T-helper 9 cell (primary cell): ENCODE results near the gene TDP2.
"Not testable (repeated sequence)": the region's sequence is repeated elsewhere in the genome, so short reads cannot be mapped to it uniquely, and the experiment has no call there.

Source experiments
- DNase-seq: peaks from one replicate; pipeline ENCODE4 v3.0.0-alpha.2; 2020

Gene TDP2

DNA sequence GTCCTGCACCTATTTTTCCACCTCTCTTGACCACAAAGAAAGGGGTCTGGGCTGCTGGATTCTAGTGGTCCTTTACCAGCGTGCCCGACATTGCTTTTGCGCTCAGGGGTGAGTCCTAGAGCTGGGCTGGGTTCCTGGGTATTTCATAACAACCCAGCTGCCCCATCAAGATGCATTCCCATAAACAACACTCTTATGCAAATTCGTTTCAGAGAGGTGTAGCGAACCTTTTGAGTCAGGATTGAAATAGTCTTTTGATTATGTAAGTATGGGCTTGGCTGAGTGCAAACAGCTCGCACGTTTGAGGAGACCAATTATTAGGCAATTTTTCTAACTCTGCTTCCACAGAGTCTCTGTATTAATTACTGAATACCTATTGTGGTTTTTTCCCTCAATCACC, 13.9 kb upstream of the TDP2 start:
- no peak for DNase-seq

- DNase-seq, result not testable (repeated sequence)
Measured at GRCh38 chr6:24678792-24679352, 12.2 kb upstream of the TDP2 start.

GRCh38 chr6:24673625-24674024, 6.9 kb upstream of the TDP2 start:
- no peak for DNase-seq

DNA sequence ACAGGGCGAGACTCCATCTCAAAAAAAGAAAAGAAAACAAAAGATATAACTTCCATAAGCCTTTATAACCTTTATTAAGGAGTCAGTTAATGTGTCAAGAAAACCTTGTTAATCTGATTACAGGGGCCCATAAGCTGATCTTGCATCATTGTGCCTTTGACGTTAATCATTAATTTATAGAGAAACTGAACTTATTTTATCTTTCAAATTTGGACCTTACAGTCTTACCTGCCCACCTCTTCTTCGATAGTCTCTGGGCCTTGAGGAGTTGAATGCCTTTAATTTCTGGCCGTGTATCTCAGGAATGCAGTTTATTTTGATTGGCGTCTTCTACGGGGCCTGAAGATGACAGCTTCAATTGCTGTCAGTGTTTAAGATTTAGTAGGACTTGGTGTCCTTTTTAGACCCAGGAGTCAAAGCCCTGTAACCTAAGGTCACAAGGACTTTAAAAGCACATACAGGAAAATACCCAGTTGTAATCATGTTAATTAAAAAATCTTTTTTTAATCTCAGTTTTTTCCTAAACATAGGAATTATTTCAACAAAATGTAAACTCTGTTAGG, 6.0 kb upstream of the TDP2 start:
- no peak for DNase-seq

DNA sequence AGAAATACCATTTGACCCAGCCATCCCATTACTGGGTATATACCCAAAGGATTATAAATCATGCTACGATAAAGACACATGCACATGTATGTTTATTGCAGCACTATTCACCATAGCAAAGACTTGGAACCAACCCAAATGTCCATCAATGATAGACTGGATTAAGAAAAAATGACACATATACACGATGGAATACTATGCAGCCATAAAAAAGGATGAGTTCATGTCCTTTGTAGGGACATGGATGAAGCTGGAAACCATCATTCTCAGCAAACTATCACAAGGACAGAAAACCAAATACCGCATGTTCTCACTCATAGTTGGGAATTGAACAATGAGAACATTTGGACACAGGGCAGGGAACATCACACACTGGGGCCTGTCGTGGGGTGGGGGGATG, 4.4 kb upstream of the TDP2 start:
- DNase-seq, result not testable (repeated sequence)

- not testable (repeated sequence) for DNase-seq
Measured at GRCh38 chr6:24670492-24670891, 3.8 kb upstream of the TDP2 start.

DNA sequence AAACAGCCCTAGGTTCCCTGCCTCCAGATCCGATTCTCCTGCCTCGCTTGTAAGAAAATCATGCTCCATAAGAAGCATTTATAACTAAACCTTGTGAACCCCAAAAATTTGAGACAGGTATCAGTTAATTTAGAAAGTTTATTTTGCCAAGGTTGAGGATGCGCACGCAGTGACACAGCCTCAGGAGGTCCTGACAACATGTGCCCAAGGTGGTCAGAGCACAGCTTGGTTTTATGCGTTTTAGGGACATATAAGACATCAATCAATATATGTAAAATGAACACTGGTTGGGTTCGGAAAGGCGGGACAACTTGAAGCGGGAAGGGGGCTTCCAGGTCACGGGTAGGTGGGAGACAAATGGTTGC, 2.3 kb upstream of the TDP2 start:
- no peak for DNase-seq

DNA sequence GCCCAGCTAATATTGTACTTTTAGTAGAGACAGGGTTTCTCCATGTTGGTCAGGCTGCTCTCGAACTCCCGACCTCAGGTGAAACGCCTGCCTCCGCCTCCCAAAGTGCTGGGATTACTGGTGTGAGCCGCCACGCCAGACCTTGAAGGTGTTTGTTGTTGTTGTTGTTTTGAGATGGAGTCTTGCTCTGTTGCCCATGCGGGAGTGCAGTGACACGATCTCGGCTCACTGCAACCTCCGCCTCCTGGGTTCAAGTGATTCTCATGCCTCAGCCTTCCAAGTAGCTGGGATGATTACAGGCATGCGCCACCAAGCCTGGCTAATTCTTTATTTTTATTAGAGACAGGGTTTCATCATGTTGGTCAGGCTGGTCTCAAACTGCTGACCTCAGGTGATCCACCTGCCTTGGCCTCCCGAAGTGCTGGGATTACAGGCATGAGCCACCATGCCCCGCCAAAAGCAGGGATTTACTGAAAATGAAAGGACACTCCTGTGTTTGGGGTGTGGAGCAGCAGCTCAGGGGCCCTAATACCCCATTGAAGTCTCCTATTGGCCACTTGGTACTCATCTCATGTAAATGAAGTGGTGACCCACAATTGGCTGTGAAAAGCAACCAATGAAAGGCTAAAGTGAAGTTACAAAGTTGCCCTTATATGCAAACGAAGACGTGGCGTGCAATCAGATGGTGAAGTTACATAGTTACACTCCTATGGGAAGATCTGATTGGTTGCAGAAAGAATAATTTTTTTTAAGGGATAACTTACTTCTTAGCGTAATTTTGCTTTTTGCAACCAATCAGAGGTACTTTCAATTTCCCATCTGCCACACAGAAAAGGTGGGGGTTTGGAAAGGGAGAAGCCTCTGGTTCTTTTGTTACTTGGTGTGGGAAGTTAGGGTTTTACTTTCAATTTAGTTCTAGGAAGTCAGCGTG, 1.6 kb upstream of the TDP2 start:
- DNase-seq, result not testable (repeated sequence)

DNA sequence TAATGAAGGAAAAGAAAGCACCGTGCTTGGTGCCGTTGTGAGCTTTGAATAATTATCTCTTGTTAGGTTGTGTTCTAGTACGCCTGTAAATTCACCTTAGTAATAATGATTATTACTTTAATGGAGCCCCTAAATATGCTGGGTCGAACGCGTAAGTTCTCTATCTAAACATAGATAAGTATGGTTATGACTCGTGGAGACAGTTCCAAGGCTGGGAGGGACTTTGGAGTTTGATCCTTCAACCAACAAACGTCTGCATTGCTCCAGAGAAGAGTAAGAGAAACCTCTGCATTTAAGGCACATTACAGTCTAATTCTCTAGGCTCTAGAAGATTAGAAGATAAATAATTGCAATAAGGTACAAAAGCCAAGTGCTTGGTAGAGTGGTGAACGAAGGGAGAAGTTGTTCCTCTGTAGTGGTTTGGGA, 692 bp upstream of the TDP2 start:
- no peak for DNase-seq

GRCh38 chr6:24666097-24666640, 530 bp downstream of the TDP2 start:
- no peak for DNase-seq

GRCh38 chr6:24664046-24664987, 2.4 kb downstream of the TDP2 start:
- no peak for DNase-seq

- no peak for DNase-seq
Measured at GRCh38 chr6:24663189-24663588, 3.5 kb downstream of the TDP2 start.

DNA sequence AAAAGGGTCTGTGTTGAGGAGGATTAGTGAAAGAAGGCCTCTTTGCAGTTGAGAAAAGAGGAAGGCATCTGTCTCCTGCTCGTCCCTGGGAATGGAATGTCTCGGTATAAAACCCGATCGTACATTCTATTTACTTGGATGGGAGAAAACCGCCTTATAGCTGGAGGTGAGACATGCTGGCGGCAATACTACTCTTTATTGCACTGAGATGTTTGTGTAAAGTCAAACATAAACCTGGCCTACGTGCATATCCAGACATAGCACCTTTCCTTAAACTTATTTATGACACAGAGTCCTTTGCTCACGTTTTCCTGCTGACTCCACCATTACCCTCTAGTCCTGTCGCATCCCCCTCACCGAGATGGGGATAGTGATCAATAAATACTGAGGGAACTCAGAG, 4.5 kb downstream of the TDP2 start:
- DNase-seq, result no peak

GRCh38 chr6:24661759-24662158, 4.9 kb downstream of the TDP2 start:
- not testable (repeated sequence) for DNase-seq

GRCh38 chr6:24660105-24660504, 6.6 kb downstream of the TDP2 start:
- DNase-seq, result no peak

GRCh38 chr6:24659561-24659960, 7.1 kb downstream of the TDP2 start:
- no peak for DNase-seq

GRCh38 chr6:24658573-24659560, 7.8 kb downstream of the TDP2 start:
- DNase-seq, result no peak

- DNase-seq, result no peak
Measured at GRCh38 chr6:24655215-24655614, 11.5 kb downstream of the TDP2 start.

GRCh38 chr6:24650365-24650764, 16.3 kb downstream of the TDP2 start:
- DNase-seq, result no peak

- DNase-seq, result no peak
Measured at GRCh38 chr6:24649691-24650090, 17.0 kb downstream of the TDP2 start.

DNA sequence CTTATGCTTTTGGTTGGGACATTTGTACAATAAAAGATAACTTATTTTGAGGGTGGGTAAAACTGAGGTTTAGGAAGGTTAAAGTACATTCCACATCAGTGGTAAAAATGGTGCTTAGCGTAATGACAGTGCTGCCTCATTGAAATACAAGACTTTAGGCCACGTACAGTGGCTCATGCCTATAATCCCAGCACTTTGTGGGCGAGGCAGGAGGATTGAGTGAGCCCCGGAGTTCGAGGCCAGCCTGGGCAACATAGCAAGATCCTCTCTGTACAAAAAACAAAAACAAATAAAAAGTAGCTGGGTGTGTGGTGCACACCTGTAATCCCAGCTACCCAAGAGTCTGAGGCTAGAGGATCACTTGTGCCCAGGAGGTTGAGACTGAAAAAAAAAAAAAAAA, 18.4 kb downstream of the TDP2 start:
- DNase-seq, result no peak
